GOT3 (cell line): ENCODE results near the gene PDGFB.

ENCODE experiments used
- DNase-seq: peaks from one replicate; lab custom pipeline; 2025; ENCODE audit warnings: mixed read lengths; lab: John Stamatoyannopoulos, UW

The PDGFB gene

GRCh38 chr22:39244496-39245129 lies at the start of gene PDGFB:
Gene PDGFB (minus strand): TSS chr22:39244982. CDS start chr22:39243963, 1,019 bp downstream.
- no peak for DNase-seq

DNA sequence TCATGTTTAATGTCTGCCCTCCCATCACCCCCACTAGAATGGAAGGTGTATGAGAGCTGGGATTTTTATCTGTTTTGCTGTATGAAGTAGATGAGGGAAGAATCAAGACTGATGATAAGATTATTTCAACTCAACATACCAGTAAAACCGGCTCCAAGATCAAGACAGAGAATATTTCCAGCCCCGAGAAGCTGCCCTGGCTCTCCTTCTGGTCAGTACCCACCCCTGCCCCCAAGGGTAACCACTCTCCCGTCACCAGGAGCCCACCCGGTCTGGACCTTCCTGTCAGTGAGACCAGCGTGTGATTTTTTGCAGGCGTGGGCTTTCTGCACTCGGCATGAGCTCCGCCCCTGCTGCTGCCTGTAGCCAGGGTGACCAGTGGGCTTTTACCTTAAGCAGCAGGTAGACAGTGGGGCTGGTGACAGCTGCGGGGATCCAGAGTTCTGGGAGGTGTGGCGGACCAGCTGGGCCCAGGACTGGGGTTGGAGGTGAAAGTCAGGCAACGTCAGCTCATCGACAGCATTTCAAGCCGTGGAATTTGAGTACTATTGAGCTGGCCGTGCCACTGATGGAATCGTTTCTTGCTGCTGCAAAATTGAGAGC lies 49.1 kb upstream of the PDGFB start:
- no peak for DNase-seq

- DNase-seq = peak; percentile 32
These were observed 47.8 kb upstream of the PDGFB start for GRCh38 chr22:39292561-39293074.

DNA sequence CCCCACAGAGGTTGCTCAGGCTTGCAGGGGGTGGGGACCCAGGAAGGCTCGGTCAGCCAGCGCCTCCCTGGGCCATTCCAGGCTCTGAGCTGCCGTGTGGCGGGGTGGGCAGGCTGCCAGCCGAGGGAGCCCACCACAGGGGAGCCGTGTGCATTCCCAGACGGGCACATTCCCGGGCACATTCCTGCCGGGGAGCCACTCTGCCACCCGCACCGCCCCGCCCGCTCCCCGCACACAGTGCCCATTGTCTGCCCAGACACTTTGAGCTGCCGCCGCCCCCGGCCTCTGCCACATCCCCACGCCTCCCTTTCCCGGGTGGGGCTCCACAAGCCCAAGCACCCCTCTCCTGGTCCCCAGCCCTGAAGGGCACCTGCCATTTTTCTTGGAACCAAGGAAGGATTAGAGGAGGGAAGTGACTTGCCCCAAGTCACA lies 47.3 kb upstream of the PDGFB start:
- DNase-seq = no peak

DNA sequence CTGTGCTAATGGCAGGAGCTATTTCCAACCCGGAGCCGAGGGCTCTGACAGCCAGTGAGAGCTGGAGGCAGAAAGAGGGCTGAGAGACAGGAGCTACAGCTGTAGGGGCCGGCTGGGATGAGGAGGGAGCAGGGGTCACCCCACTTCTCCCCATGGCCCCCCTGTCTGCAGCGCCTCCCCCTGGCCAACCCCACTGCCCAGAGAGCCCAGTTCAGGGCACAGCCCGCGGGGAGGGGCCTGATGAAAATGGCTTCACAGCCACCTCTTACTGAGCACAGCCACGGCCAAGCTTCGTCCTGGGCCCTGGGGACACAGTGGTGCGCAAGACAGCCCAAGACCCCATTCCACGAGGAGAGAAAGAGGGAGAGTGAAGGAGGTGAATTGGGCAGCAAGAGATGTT lies 46.7 kb upstream of the PDGFB start:
- no peak for DNase-seq

- no peak for DNase-seq
These were observed 46.0 kb upstream of the PDGFB start for GRCh38 chr22:39290724-39291161.

DNA sequence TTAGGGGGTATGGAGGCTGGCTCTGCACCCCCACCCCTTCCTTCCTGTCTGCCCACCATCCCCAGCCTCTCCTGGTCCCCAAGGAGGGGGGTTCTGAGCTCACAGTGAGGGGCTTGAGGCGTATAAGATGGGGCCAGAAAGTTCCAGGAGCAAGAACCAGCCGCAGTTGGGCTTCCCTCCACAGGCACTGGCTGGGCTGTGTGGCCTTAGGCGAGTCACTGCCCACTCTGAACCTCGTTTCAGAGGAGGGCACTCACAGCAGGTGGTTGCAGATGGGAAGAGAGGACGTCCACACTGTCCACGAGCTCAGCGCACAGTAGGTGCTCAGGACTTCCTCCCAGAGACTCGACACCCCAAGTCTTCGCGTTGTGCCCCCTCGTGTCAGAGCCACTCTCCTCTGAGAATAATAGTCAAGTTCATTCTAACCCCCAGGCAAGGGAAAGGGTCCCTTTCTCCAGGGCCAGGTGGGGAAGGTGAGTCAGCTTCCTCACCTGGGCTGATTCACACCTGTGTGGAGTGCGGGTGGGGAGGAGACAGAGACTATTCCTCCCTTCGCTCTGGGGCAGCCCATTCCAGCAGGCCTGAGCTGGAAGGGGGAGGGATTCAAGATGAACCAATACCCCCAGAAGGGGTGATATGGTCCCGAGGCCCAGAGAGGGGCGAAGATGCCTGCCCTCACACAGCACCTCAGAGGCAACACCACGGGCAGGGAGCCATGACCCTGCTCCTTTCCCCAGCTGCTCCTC lies 45.4 kb upstream of the PDGFB start:
- DNase-seq = no peak

- no peak for DNase-seq
These were observed 44.8 kb upstream of the PDGFB start for GRCh38 chr22:39289533-39289932.

DNA sequence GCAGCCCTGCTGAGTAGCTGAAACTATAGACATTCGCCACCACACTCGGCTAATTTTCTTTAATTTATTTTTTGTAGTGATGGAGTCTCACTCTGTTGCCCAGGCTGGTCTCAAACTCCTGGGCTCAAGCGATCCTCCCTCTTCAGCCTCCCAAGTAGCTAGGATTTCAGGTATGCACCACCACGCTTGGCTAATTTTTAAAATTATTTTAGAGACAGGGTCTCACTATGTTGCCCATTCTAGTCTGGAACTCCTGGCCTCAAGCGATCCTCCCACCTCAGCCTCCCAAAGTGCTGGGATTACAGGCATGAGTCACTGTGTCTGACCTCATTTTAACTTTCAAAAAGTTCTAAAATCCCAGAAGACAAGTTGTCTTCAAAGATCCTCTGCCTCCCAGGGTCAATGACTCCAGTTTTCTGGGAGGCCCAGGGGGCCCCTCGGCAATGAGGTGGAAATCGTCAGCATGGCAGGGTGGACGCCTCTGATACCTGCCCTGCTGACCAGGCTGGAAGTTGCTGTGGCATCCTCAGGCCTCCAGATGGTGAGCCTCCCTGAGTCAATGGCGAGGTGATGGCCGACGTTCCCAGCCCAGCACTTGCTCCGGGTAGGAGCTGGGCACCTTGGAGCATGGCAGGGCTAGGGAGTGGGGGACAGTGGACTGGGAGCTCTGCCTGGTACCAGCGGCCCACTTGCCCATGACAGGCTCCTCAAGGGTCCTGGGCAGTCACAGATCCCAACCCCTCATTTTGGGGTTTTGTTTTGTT lies 43.5 kb upstream of the PDGFB start:
- no peak for DNase-seq

DNA sequence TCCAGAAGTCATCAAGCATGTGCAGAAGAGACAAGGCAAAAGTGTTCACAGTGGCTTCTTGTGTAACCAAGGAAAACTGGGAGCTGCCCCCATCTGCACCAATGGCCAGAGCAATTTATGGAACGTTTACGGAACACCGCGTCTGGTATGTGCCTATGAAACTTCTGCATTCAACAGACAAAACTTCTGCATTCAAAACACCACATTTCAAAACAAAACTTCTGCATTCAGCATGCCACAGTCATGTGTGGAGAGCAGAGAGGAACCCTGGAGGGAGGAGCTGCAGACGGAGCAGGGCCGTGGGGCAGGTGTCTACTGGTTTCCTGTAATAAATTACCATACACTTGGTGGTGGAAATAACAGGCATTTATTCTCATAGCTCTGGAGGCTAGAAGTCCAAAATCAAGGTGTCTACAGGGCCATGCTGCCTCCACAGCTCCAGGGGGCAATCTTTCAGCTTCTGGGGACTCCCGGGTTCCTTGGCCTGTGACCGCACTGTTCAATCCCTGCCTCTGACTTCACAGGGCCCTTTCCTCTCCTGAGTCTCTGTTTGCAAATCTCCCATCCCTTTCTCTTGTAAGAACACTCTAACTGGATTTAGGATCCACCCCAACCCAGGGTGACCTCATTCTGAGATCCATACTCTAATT lies 42.4 kb upstream of the PDGFB start:
- DNase-seq = no peak

DNA sequence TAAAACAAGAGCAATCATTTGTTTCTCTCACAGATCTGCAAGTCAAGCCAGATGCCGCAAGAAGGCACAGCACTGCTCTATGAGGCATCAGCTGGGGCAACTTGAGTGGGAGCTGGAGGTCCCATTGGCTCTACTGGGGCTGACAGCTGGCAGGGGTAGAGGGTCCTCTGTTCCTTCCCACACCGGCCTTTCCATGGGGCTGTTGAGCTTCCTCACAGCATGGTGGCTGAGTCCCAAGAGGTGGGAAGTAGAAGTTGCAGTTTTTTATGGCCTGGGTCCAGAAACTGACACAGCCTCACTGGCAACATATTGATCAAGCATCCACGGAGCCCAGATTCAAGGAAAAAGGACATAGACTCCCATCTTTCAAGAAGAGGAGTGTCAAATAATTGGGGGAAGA lies 40.2 kb upstream of the PDGFB start:
- DNase-seq = no peak

GRCh38 chr22:39284142-39284980 lies 39.6 kb upstream of the PDGFB start:
- no peak for DNase-seq

DNA sequence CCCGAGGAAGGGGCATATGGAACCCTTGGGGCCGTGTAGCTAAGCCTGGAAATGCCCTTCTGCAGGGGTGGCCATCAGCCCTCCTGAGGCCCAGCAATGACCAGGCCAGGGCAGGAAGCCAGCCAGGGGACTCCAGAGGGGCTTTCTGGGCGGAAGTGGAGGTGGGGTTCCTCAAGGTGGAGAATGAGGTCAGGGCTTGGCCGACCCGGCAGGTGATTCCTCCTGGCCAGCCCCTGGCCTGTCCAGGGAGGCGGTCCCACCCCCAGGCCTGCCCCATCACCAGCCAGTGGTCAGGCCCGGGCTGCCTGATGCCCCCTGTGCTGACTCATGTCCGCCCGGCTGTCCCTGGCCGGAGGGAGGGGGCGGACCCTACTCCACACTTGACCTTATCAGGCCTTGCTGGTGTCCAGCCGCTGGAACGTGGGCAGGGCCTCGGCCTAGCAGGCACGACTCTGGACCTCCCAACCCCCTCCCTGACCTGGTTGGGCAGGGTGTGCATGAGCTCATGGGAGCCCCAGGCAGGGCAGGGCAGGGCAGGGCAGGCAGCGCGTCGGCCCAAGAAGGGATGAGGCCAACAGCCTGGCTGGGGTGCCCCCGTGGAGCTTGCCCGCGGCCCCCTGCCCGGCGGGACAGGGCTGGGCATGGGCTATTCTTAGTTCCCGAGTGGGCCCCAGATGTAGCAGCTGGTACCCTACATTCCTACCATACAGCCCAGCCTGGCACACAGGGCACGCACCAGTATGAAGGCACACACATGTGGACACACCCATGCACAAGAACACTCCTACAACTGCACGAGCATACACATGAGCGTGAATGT lies 38.8 kb upstream of the PDGFB start:
- no peak for DNase-seq

- DNase-seq = no peak
These were observed 38.0 kb upstream of the PDGFB start for GRCh38 chr22:39282645-39283321.

GRCh38 chr22:39281126-39281525 lies 36.3 kb upstream of the PDGFB start:
- DNase-seq = no peak

DNA sequence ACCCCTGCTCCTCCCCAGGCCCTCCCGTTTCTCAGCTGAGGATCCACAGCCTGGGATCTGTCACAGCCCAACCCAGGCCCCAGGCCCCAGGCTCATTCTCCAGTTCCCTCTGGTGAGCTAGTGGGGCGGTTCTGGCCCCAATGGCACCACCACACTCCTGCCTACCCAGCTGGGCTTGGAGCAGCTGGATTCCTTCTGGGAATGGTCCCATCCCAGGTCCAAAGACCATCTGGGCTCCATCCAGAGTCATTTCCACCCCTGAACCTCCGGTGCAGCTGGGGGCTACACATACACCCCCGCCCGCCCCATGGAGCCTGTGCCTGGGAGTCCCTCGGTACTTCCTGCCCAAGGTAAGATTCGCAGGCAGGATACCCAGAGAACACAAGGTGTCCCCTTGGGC lies 35.5 kb upstream of the PDGFB start:
- no peak for DNase-seq

GRCh38 chr22:39279170-39279850 lies 34.5 kb upstream of the PDGFB start:
- DNase-seq = no peak

GRCh38 chr22:39278040-39278439 lies 33.3 kb upstream of the PDGFB start:
- DNase-seq = no peak

DNA sequence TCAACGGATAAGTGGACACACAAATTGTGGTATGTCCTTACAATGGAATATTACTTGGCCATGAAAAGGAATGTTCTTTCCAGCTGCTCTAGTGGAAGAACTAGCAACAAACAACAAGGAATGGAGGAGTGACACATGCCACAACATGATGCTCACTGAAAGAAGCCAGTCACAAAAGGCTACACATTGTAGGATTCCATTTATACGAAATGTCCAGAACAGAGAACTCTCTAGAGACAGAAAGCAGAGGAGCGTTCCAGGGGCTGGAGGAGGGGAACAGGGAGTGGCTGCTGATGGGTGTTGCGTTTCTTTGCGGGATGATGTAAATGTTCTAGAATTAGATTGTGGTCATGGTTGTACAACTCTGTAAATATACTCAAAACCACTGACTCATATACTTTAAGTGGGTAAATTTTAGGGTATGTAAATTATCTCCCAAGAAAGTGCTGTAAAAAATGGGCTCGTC lies 32.4 kb upstream of the PDGFB start:
- DNase-seq = no peak
